Stimulated activated CD4-positive, alpha-beta T cell treated with anti-CD3 and anti-CD28 coated beads, Interleukin-15, amount 100 ng/mL, for 24 hours (primary cell): Measurements from ENCODE around the gene NPHS1.

ENCODE experiments used
- DNase-seq: peaks from one replicate; pipeline ENCODE4 v3.0.0-alpha.2; 2020

The NPHS1 gene

DNA sequence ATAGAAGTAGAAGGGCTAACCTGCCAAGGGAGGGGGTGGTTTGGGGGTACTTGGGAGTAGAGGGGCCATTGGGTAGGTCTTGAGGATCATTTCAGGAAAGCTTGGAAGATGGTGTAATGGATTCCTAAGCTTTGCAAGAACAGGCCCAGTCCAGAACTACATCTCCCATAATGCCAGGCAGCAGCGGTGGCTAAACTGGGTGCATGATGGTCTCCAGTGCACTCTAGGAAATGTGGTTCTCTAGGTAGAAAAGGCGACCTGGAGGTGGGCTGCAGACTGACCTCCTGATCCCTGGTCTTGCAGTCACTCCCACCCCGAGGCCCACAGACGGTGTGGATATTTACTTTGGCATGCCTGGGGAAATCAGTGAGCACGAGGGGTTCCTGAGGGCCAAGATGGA, 19.9 kb upstream of the NPHS1 start:
- DNase-seq, result no peak

DNA sequence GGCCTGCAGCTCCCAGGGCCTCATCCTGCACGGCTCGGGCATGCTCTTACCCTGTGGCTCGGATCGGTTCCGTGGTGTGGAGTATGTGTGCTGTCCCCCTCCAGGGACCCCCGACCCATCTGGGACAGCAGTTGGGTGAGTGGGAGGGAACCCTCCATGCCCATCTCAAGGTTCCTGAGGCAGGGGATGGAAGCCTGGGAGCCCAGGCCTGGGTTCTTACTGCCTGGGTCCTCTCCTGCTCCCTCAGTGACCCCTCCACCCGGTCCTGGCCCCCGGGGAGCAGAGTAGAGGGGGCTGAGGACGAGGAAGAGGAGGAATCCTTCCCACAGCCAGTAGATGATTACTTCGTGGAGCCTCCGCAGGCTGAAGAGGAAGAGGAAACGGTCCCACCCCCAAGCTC, 19.3 kb upstream of the NPHS1 start:
- no peak for DNase-seq

DNA sequence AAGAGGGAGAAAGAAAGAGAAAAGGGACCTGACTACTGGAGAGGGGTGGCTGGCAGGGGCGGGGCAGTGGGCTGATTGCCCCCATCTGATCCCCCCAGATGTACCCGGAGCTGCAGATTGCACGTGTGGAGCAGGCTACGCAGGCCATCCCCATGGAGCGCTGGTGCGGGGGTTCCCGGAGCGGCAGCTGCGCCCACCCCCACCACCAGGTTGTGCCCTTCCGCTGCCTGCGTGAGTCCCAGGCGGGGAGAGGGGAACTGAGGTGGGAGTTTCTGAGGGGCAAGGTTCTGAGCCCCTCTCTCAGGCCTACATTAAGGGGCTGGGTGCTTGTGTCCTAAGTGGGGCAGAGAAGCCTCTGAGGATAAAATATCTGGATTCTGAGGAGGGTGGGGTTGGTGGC, 18.5 kb upstream of the NPHS1 start:
- no peak for DNase-seq

DNA sequence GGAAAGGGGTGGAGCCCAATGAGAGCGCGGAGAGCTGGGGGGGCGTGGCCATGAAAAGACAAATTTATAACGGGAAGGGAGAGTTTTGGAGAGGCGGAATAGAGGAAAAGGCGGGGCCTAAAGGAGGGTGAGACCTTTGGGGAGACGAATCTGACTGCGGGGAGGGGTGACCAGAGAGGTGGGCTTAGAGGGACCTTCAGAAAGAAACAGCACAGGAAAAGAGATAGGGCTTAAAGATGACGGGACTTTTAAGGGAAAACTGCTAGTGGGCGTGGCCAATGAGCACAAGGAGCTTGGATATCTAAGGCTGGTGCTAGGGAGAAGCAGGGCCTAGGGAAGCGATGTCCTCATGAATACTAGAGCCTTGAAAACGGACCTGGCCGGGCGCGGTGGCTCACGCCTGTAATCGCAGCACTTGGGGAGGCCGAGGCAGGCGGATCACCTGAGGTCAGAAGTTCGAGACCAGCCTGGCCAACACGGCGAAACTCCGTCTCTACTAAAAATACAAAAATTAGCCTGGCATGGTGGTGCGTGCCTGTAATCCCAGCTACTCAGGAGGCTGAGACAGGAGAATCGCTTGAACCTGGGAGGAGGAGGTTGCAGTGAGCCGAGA, 17.9 kb upstream of the NPHS1 start:
- peak; percentile 77 for DNase-seq

GRCh38 chr19:35869327-35870123, 17.2 kb upstream of the NPHS1 start:
- peak; percentile 93 for DNase-seq

DNA sequence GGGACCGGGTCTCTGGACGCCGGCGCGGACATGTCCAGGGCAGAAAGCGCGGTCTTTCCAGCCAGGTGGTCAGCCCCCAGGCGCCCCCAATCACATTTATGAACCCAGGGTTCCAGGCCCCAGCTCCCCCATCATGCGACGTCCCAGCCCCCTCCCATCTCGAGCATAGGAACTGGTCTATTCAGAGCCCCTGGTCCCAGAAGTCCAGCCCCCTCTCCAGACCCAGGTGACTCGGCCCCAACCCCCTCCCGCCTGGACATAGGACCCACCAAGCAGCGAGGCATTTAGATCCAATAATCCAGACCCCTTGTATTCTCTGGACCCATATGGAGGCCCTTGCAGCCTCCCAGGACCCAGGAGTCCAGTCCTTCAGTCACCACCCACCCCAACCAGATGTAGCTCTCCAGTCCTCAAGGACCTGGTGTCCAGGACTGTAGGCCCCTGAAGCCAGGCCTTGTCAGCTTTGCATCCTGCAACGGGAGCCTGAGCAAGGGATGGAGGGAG, 16.6 kb upstream of the NPHS1 start:
- DNase-seq, result no peak

- DNase-seq, result peak; percentile 85
These were observed 16.0 kb upstream of the NPHS1 start, which contains the start of gene APLP1 for GRCh38 chr19:35868172-35868822. Gene APLP1 (plus strand): TSS chr19:35868574. CDS start chr19:35868637, 63 bp downstream.

DNA sequence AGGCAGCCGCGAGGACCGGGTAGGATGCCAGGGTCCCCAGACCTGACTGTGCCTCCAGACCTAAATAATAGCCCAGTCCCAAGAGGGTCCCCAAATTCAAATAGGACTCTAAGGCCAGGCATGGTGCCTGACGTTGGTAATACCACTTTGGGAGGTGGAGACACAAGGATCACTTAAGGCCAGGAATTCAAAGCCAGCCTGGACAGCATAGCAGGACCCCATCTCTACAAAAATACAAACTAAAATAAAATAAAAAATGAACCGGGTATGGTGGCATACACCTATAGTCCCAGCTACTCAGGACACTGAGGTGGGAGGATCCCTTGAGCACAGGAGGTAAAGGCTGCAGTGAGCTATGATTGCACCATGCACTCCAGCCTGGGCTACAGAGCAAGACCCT, 10.7 kb upstream of the NPHS1 start:
- DNase-seq, result no peak

DNA sequence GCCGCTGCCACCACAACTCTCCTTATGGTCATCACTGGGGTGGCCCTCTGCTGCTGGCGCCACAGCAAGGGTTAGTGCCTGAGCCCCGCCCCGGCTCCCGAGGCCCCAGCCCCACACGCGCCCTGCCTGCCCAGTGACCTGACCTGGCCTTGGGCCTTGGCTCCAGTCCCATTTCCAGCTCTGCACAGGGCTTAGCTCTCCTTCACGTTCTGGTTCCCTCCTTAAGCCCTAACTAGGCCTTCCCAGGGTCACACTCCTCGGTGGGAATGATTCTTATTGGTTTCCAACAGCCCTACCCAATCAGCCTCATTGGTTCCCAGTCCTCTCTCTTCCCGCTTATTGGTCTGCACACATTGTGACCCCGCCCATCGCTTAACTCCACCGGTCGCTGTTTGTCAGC, 10.2 kb upstream of the NPHS1 start:
- no peak for DNase-seq

- no peak for DNase-seq
These were observed 9.4 kb upstream of the NPHS1 start for GRCh38 chr19:35861640-35862160.

DNA sequence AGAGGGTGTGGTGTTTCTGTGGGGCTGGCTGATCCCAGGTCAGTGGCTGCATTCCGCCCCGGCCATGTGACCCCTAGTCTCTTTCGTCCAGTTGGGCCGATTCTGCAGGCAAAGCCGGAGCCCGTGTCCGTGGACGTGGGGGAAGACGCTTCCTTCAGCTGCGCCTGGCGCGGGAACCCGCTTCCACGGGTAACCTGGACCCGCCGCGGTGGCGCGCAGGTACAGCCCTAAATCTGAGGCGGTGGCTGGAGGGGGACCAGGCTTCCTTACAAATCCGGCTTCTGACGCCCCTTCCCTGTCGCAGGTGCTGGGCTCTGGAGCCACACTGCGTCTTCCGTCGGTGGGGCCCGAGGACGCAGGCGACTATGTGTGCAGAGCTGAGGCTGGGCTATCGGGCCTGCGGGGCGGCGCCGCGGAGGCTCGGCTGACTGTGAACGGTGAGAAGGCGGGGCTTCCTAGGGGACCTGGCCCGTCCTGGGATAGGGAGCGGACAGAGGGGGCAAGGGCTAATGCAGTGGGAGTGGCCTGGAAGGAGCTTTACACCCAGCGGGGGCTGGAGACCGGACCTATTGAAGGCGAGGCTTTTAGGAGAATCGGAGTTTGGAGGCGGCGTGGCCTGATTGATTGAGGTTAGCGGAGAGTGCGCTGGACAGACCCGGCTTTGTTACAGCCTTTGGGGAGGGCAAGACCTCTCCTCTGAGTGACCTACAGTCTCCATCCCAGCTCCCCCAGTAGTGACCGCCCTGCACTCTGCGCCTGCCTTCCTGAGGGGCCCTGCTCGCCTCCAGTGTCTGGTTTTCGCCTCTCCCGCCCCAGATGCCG, 8.7 kb upstream of the NPHS1 start:
- DNase-seq, result peak; percentile 29

DNA sequence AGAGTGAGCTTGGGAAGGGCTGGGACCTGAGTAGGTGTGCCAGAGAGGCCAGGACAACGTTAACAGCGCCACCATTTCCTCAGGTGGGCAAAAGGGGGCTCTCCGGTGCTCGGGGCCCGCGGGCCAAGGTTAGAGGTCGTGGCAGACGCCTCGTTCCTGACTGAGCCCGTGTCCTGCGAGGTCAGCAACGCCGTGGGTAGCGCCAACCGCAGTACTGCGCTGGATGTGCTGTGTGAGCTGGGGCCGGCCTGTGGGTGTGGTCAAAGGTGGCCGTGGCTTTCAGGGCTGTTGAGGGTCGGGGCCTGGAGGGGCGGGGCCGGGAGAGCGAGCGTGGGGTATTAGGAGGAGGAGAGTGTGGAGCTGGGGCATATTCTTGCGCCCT, 8.1 kb upstream of the NPHS1 start:
- DNase-seq, result no peak

GRCh38 chr19:35859414-35859813, 7.1 kb upstream of the NPHS1 start:
- DNase-seq, result no peak

- no peak for DNase-seq
These were observed 6.0 kb upstream of the NPHS1 start for GRCh38 chr19:35858311-35858710.

GRCh38 chr19:35856546-35857149, 4.3 kb upstream of the NPHS1 start, which contains the start of gene KIRREL2:
Gene KIRREL2 (plus strand): TSS chr19:35856911. CDS start chr19:35857120, 209 bp downstream.
- peak; percentile 55 for DNase-seq

DNA sequence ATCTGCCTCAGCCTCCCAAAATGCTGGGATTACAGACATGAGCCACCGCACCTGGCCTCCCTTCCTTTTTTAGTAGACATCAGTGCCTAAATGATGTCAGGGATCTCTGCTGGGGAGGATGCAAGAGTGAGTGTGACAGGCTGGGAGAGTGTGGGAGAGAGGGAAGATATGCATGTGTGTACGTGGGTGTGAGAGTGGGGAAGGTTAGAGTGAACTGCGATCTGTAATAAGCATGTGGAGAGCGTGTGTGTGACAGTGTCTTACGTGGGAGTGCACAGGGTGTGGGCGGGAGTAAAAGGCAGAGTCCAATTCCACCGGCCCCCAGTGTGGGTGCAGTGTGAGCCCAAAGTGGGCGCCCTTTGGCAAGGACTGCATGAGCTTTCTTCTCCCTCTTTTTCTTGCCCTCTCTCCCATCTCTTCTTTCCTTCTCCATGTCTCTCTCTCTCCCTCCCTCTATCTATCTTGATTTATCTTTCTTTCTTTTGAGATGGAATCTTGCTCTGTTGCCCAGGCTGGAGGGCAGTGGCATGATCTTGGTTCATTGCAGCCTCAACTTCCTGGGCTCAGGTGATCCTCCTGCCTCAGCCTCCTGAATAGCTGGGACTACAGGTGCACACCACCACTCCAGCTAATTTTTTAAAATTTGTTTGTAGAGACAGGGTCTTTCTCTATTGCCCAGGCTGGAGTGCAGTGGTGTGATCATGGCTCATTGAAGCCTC, 893 bp upstream of the NPHS1 start:
- no peak for DNase-seq

DNA sequence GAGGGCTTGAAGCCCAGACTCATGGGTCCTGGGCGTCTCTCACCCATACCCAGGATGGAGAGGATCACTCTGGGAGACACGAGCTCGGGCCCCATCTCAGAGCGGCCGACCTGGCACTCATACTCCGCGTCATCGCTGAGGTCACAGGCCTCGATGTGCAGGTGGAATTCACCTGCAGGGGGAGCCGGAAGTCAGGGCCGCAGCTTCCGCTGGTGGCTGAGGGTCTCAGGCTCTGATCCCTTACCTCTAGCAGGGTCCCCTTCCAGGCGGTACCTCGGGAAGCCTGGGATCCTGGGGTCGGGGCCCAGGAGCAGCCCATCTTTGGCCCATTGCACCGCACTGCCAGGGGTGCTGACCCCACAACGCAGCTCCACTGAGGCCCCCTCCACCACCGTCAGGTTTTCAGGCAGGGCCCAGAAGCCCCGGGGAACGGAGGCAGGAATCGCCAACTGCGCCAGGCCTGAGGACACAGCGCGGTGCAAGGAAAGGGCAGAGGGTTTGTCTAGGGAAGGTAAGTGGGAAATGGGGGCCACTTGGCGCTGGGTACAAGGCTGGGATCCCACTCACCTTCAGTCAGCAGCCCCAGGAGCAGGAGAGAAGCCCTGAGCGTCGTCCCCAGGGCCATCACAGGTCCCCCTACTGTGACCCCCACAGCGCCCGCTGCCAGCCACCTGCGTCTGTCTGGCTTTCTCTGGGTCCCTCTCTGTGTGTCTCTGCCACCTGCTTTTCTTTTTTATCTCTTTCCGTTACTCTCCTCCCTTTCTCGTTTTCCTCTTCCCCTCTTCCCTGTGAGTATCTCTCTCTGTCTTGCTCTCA, 883 bp downstream of the NPHS1 start:
- DNase-seq, result peak; percentile 28

GRCh38 chr19:35848919-35849505, 3.3 kb downstream of the NPHS1 start:
- DNase-seq, result no peak

DNA sequence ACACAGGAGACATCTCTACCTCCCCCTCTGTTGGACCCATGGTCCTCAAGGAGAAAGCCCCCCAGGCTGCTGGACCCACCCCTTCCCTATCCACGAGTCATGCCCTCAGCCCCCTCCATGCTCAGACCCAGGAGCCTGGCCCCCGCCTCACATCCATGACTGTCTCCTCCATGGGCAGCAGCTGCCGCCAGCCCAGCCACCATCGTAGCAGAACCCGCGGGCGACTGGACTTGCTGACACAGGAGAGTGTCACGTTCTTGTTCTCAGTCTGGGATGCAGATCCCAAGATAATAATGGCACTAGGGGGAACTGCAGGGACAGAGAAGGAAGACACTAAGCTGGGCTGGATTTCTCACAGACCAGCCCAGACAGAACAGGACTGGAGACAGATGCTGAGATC, 3.8 kb downstream of the NPHS1 start:
- no peak for DNase-seq

GRCh38 chr19:35847911-35848310, 4.4 kb downstream of the NPHS1 start:
- DNase-seq, result no peak
